HG02840 (cell line): Measurements from ENCODE around the gene C6orf118.

Experiments used
- ATAC-seq: cut with Tn5 transposase; IDR thresholded peaks from one replicate; pipeline ENCODE4 v1.9.1; 2021; ENCODE audit warnings: mild to moderate bottlenecking, moderate library complexity, moderate number of reproducible peaks; ENCODE audit not compliant: unreplicated experiment, low FRiP score

Gene C6orf118

GRCh38 chr6:165308926-165309731, at the start of gene C6orf118:
C6orf118 (minus strand) TSS chr6:165309605; CDS start chr6:165309586, 19 bp downstream.
- no peak for ATAC-seq

GRCh38 chr6:165345700-165346099, 36.3 kb upstream of the C6orf118 start:
- ATAC-seq, result no peak

DNA sequence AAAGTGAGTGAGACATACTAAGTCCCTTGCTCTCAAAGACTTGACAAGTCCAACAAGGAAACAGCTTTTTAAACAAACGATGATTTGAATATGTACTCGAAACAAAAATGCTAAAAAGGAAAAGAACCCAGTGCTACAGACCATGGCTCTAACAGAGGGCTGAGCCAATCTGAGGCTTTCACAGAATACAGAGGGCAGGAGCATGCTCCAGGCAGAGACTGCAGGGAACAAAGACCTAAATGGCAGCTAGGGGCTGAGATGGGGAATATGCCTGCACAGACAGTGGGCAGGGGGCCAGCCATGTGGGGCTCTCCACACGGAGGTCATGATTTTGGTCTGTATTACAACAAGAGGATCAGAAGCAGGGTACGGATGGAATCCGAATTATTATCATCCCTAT, 31.1 kb upstream of the C6orf118 start:
- no peak for ATAC-seq

- no peak for ATAC-seq
Observed at GRCh38 chr6:165325609-165326008, 16.2 kb upstream of the C6orf118 start.

GRCh38 chr6:165321555-165322145, 12.2 kb upstream of the C6orf118 start:
- no peak for ATAC-seq

DNA sequence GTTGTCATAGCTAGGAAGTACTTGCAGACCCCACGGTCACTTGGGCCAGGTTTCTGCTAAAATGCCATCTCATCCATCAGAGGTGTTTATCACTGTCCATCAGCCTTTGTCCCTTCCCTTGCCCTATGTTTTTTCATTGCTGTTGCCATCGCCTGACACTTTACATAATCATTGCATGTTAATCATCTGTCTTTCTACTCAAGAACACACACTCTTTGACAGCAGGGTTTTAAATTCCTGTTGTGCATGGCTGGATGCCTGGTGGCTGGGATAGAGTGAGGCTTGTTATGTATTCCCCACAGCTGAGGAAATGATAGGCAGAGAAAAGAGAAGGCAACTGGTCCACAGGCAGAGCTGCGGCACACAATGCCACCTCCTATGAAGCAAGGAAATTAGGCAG, 11.7 kb upstream of the C6orf118 start:
- no peak for ATAC-seq

DNA sequence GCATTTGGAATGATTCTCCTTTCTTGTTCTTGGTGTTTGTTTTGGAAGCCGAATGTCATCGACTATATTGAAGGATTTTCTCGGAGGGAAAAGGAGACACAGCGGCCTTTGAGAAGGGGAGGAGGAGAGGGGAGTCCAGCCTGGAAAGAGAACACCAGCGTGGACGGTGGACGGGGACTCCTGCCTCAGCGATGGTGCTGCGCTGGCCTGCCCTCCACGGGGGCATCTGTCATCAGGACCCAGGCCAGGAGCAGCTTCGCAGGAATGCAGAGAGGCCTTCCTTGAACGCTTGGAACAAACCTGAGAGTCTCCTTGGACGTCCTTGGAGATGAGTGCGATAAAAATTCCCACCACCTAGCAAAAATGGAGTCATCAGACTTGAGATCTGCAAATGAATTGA, 8.3 kb upstream of the C6orf118 start:
- ATAC-seq, result no peak

DNA sequence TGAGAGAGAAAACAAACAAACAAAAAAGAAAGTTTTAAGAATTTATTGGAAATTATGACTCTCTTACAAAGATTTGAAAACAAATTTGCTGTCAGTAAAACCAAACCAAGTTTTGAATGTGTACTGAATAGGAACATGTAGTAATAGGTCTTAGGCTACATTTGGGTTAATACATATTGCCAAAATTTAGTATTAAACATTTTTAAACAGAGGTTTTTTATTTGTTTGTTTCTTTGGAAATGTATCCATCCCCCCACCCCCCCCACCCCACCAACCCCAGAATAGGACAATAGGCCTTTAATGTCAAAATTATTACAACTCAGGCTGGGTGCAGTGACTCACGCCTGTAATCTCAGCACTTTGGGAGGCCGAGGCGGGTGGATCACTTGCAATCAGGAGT, 2.5 kb downstream of the C6orf118 start:
- no peak for ATAC-seq

DNA sequence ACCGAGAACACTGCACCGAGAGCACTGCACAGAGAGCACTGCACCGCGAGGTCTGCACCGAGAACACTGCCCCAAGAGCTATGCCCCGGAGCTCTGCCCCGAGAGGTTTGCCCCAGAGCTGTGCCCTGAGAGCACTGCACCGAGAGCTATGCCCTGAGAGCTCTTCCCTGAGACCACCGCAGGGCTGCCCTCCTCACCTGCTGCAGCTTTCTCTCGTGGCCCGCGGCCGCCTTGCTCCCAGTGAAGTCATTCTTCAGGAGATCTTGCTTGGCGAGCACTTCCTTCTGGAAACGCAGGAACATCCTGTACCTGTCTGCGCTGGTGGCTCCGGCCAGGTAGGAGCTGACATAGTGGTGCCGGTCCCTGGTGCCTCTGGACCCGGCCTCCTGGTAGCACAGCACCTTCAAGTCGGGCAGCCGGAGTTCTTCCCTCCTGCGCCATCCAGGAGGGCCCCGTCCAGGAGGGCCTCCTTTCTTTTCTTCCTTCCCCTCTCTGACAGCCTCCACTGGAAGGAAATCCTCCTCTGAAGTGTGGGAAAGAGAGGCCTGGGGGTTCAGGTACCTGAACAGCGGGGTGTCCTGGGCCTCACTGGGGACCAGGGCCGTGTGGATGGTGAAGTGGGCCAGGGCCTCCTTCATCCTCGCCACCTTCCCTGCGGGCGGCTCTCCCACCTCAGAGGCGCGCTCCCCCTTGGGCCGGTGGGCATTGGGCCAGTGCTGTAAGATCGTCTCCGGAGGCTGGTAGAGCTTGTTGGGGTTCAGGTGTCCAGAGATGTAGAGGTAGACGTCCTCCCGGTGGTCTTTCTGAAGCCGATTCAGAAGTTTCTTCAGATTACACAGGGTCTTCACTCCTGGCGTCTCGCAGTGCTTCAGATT, 7.8 kb downstream of the C6orf118 start:
- ATAC-seq, result no peak

- no peak for ATAC-seq
Observed at GRCh38 chr6:165300422-165300936, 8.9 kb downstream of the C6orf118 start.

DNA sequence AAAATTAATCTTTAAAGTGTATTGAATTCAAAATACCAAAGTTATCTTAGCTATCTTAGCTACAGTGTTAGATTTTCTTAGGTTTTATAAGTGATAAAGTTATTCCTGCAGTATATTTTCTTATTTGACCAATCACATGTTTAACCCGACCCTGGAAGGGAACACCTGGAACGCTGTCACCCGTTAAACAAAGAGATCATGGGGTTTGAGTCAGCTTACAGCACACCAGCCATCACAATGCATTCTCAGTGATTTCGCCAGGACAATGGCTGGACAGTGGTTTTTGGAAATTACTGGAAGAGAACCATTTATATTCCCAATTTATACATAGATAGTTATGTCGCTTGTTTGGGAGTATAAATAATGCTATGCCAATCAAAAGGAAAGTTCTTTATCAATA, 10.5 kb downstream of the C6orf118 start:
- ATAC-seq, result no peak

DNA sequence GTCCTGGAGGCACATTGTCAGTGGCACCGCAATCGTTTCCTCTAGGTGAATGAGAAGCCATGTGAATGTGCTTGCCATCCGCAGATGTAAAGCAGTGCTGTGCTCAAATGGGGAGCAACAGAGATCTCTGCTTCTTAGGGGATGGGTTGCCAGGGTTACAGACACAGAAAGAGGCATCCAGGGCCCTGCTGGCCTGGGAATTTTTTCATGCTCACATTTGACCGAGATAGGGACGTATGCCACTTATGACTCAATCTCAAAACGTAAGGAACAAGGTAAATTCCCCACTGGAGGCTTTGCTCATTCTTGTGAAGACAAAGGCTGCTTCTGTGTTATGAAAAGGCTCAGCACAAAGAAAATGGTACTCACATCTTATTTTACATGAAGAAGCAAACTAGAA, 11.0 kb downstream of the C6orf118 start:
- no peak for ATAC-seq

DNA sequence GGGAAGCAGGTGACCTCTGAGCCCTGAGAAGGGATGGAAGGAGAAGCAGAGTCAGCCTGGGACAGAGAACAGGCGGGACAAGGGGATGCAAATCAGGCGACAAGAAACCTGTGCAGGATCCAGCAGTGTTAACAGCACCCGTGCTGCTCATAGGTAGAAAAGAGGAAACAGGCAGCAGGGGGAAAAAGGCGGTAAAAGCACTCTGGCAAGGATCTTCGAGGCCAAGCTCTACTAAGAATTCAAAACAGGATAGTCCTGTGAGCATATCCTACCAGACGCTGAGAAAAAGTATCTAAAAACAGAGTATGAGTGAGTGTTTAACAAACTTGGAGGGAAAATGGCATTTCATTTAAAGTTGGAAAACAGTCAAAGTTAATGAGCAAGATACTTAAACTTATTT, 16.7 kb downstream of the C6orf118 start:
- no peak for ATAC-seq

GRCh38 chr6:165274611-165275010, 34.8 kb downstream of the C6orf118 start:
- ATAC-seq, result no peak

DNA sequence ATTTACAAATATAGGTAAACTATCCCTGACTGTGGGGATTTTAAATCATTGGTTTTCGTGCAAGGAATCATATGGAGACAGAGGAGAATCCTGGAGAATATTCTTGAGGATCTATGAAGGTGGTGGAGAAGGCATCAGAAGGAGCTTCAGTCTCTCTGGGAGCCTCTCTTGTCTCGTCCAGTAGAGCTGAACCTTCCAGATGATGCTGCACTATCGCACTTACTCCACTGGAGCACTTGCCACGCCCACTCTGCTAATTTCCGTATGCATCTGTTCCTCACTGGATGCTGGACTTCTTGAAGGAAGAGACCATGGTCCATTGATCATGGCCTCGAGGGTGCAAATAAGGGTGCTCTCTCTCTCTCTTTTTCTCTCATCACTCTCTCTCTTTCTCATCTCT, 36.8 kb downstream of the C6orf118 start:
- no peak for ATAC-seq

GRCh38 chr6:165268987-165269386, 40.4 kb downstream of the C6orf118 start:
- no peak for ATAC-seq

GRCh38 chr6:165266621-165267020, 42.8 kb downstream of the C6orf118 start:
- ATAC-seq, result no peak

GRCh38 chr6:165266191-165266590, 43.2 kb downstream of the C6orf118 start:
- no peak for ATAC-seq

GRCh38 chr6:165260462-165260861, 48.9 kb downstream of the C6orf118 start:
- no peak for ATAC-seq

GRCh38 chr6:165249808-165250207, 59.6 kb downstream of the C6orf118 start:
- ATAC-seq, result no peak

- no peak for ATAC-seq
Observed at GRCh38 chr6:165245701-165246100, 63.7 kb downstream of the C6orf118 start.
